Adrenal gland (tissue), 12 donors: ENCODE results near the gene RPAP3. TPM values are rescaled to one million over a fixed set of nuclear protein-coding genes. Genes with fewer than 3 reads are reported as not detected.
A peak's percentile ranks its signal among the peaks of the same experiment; 100 is the strongest.

Source experiments
- DNase-seq, 7 donors: peaks; one replicate each; pipeline ENCODE4 v3.0.0-alpha.2; 2019 to 2020
- H3K27ac ChIP-seq, 5 donors: fragments of 200-600 bp; sonication (generic) in 4 of 5; 1 replicate in 3 of 5; 2 replicates in 2 of 5; pipeline versions ENCODE4 v1.5.1 to v1.8.0; 2016 to 2020; ENCODE audit warnings: mild to moderate bottlenecking in 1 of 5
- H3K27me3 ChIP-seq: fragments of 200-600 bp; 2 replicates; pipeline ENCODE4 v1.8.0; 2021
- H3K36me3 ChIP-seq, 2 donors: fragments of 200-600 bp; replicated peaks in 1 of 2; 1 replicate in 1 of 2; 2 replicates in 1 of 2; pipeline versions ENCODE4 v1.5.1 to v1.8.0; 2018 to 2022
- H3K4me1 ChIP-seq, 2 donors: fragments of 200-600 bp; replicated peaks in 1 of 2; 1 replicate in 1 of 2; 2 replicates in 1 of 2; pipeline versions ENCODE4 v1.5.1 to v1.8.0; 2018 to 2021
- H3K4me3 ChIP-seq, 4 donors: fragments of 200-600 bp; sonication (generic) in 3 of 4; one replicate each; pipeline ENCODE4 v1.5.1; 2016 to 2018
- H3K9me3 ChIP-seq, 3 donors: fragments of 200-600 bp; sonication (generic) in 1 of 3; replicated peaks in 1 of 3; 1 replicate in 2 of 3; 2 replicates in 1 of 3; pipeline versions ENCODE4 v1.5.1 to v1.8.0; 2016 to 2021
- CTCF ChIP-seq, 6 experiments: fragments of 450-650 bp in 4 of 6; fragments of 200-600 bp in 2 of 6; sonication (generic) in 1 of 6; IDR thresholded peaks; 1 replicate in 5 of 6; 2 replicates in 1 of 6; pipeline versions ENCODE4 v1.5.1 to v1.8.0; 2016 to 2021; ENCODE audit warnings: antibody characterized with exemption in 6 of 6, mild to moderate bottlenecking in 2 of 6, moderate library complexity in 1 of 6
- POLR2A ChIP-seq, 2 donors: fragments of 450-650 bp; IDR thresholded peaks; one replicate each; pipeline ENCODE4 v1.6.1; 2017; ENCODE audit warnings: antibody characterized with exemption in 2 of 2, mild to moderate bottlenecking in 2 of 2, moderate library complexity in 1 of 2
- WGBS, 4 donors: extraction: QIAGEN DNeasy Blood & Tissue Kit in 2 of 4; methylation state at CpG; one replicate each; pipeline versions ENCODE4 v1.1.5 to v1.1.7; 2013 to 2017; 5-methylcytosine and 5-hydroxymethylcytosine counted together
- intact Hi-C, 2 donors: fragments of 100-400 bp; cut with DNase I; formaldehyde crosslinking; loops; one replicate each; pipeline versions ENCODE4 v1.14.1 to v1.15.0; 2022 to 2023
- polyA plus RNA-seq, 3 donors: library from polyadenylated mRNA; stranded (reverse); fragments of 200-250 nt in 2 of 3; fragments of 350-450 nt in 1 of 3; fragmentation: Illumina TruSeq in 1 of 3; extraction: RNeasy Lipid Tissue Mini Kit (QIAGEN cat#74804) in 1 of 3; gene quantifications; one replicate each; pipeline ENCODE4 v1.2.3, GENCODE V29; 2013 to 2014
- total RNA-seq, 9 donors: library from RNA; depleted of rRNA in 4 of 9; stranded (reverse); fragments of >200 nt in 4 of 9; fragments of 120-200 nt in 1 of 9; fragmentation: NEBNext Ultra II Directional in 1 of 9; extraction: Animal tissue kit (Norgen Biotek cat#: 25700) in 1 of 9; gene quantifications; one replicate each; pipeline versions ENCODE4 v1.1.0 to v1.2.4, GENCODE V29; 2013 to 2023
- donor health status: healthy with polysubstance abuse.
- donor health status: Bipolar disorder and iron deficiency.
- donor health status: DM: yes; HTN: yes; CAD: no.
- donor health status: DM: no; HTN: no; CAD: no.
- donor health status: DM: no; HTN: no; CAD: no.
- donor health status: DM: yes; HTN: yes; CAD: no.

RPAP3 gene
- total and polyA plus RNA-seq, 12 donors = 7.3 to 56.1 (median 16.7) TPM

- Histone ChIP-seq H3K27ac (peak overlapping the region in 4 of 5 donors; percentile 63 to 90 (median 80)), H3K27me3 (no peaks in the 10 kb centered on the region), H3K36me3 (no peaks in the 10 kb centered on the region), H3K4me3 (no peak overlapping the region), H3K4me1 (peaks cover 24 to 43% of the 10 kb centered on the region in 2 donors), H3K9me3 (no peaks in the 10 kb centered on the region)
- WGBS, 4 donors = 29 to 68% (median 56%) methylated on average over 3 to 4 of the region's 4 CpGs
- DNase-seq = peak in 2 of 7 donors; percentile 43 to 69
- intact Hi-C loops = no loop called here
- TF ChIP-seq CTCF (IDR thresholded peaks at IDR 0.05) (no peak), POLR2A (IDR thresholded peaks at IDR 0.05) (no peak)
These were observed 30.4 kb upstream of the RPAP3 start for GRCh38 chr12:47736216-47736615.

- Histone ChIP-seq H3K4me3 (no peak overlapping the region), H3K36me3 (no peaks in the 10 kb centered on the region), H3K4me1 (peaks cover 24 to 39% of the 10 kb centered on the region in 2 donors), H3K9me3 (no peaks in the 10 kb centered on the region), H3K27ac (peak overlapping the region in 3 of 5 donors; percentile 63 to 90 (median 88)), H3K27me3 (no peaks in the 10 kb centered on the region)
- intact Hi-C loops = no loop called here
- WGBS, 4 donors = 89 to 98% (median 92%) methylated on average over 8 to 11 of the region's 11 CpGs
- DNase-seq = no peak
- no peak for TF ChIP-seq CTCF (IDR thresholded peaks at IDR 0.05)
- no peak for TF ChIP-seq POLR2A (IDR thresholded peaks at IDR 0.05)
These were observed 29.8 kb upstream of the RPAP3 start for GRCh38 chr12:47735649-47736048.

GRCh38 chr12:47734725-47735480, 29.1 kb upstream of the RPAP3 start:
- no peaks in the 10 kb centered on the region for H3K27me3 ChIP-seq
- TF ChIP-seq CTCF (IDR thresholded peaks at IDR 0.05) (no peak), POLR2A (IDR thresholded peaks at IDR 0.05) (no peak)
- H3K9me3 ChIP-seq = no peaks in the 10 kb centered on the region
- H3K36me3 ChIP-seq = no peaks in the 10 kb centered on the region
- no peak for DNase-seq
- peak overlapping the region in 3 of 5 donors; percentile 16 to 90 (median 88) for H3K27ac ChIP-seq
- 72 to 82% (median 80%) methylated on average over 9 to 12 of the region's 12 CpGs for WGBS, 4 donors
- H3K4me1 ChIP-seq = peaks cover 24 to 39% of the 10 kb centered on the region in 2 donors
- H3K4me3 ChIP-seq = no peak overlapping the region
- intact Hi-C loops = no loop called here

GRCh38 chr12:47733142-47733541, 27.3 kb upstream of the RPAP3 start:
- no peaks in the 10 kb centered on the region for H3K27me3 ChIP-seq
- H3K27ac ChIP-seq = no peak overlapping the region
- no peak for DNase-seq
- TF ChIP-seq POLR2A (IDR thresholded peaks at IDR 0.05) = no peak
- no peak for TF ChIP-seq CTCF (IDR thresholded peaks at IDR 0.05)
- intact Hi-C loops = no loop called here
- 79 to 93% (median 92%) methylated on average over 4 of the region's 4 CpGs for WGBS, 4 donors
- H3K4me3 ChIP-seq = no peak overlapping the region
- no peaks in the 10 kb centered on the region for H3K9me3 ChIP-seq
- H3K36me3 ChIP-seq = no peaks in the 10 kb centered on the region
- H3K4me1 ChIP-seq = peaks cover 24 to 36% of the 10 kb centered on the region in 2 donors
